HG02623 (cell line): ENCODE measurements around the gene ADCY6.
"Not testable (repeated sequence)": the region's sequence is repeated elsewhere in the genome, so short reads cannot be mapped to it uniquely, and the experiment has no call there.

Source experiments
- ATAC-seq: cut with Tn5 transposase; IDR thresholded peaks from one replicate; pipeline ENCODE4 v1.9.1; 2021; ENCODE audit warnings: moderate library complexity; ENCODE audit not compliant: unreplicated experiment

Gene ADCY6

DNA sequence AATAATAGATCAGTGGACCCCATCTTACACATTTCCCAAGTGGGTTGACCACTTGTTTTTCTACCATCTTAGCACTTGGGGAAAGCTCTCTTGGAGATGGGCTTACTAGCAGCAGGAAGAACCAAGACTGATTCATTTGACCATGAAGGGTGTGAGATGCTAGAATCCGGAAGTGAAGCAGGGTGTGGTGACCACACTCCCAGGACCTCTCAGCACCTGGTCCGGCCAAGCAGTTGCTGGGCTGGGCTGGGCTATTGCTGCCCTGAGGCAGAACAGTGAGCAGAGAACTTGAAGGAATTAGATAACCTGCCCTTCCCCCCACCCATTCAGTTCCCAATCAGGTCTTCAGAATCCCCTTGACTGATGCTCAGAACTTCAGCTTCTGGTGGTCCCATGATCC, 24.4 kb downstream of the ADCY6 start:
- ATAC-seq: no peak

- no peak for ATAC-seq
Observed at GRCh38 chr12:48758737-48759136, 30.2 kb downstream of the ADCY6 start.

- no peak for ATAC-seq
Observed at GRCh38 chr12:48758186-48758585, 30.7 kb downstream of the ADCY6 start.

GRCh38 chr12:48750769-48751356, 38.0 kb downstream of the ADCY6 start:
- ATAC-seq: no peak

DNA sequence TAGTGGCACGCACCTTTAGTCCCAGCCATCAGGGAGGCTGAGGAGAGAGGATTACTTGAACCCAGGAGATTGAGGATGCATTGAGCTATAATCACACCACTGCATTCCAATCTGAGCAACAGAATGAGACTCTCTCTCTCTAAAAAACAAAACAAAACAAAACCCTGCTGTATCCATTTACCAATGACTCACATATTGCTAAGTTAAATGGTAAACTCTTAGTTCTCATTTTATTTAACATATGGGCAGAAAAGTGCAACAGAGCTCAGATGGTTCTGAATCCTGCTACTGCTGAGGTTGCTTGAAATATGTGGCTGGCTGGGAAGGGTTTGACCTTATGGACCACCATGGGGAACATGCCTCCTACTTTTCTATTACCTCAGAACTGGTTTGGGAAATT, 38.7 kb downstream of the ADCY6 start:
- no peak for ATAC-seq

- ATAC-seq: no peak
Observed at GRCh38 chr12:48744251-48745008, 44.5 kb downstream of the ADCY6 start.

GRCh38 chr12:48739618-48740269, 49.1 kb downstream of the ADCY6 start:
- ATAC-seq: no peak

GRCh38 chr12:48736456-48736855, 52.4 kb downstream of the ADCY6 start:
- ATAC-seq: no peak

DNA sequence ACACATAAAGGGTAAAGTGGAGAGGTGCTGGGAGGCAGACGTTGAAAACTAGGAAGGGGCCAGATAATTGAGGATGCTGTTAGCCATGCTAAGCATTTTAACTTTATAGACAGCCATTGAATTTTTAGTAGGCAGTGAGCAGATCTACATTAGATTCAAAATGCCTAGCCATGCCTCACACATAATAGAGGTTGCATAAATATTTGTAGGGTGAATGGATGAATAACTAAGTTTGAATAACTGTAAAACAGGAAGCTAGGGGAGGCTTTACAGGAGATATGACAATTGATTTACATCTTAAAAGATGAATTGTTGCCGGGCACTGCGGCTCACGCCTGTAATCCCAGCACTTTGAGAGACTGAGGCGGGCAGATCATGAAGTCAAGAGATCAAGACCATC, 60.1 kb downstream of the ADCY6 start:
- no peak for ATAC-seq

- ATAC-seq: not testable (repeated sequence)
Observed at GRCh38 chr12:48720737-48721136, 68.2 kb downstream of the ADCY6 start.

DNA sequence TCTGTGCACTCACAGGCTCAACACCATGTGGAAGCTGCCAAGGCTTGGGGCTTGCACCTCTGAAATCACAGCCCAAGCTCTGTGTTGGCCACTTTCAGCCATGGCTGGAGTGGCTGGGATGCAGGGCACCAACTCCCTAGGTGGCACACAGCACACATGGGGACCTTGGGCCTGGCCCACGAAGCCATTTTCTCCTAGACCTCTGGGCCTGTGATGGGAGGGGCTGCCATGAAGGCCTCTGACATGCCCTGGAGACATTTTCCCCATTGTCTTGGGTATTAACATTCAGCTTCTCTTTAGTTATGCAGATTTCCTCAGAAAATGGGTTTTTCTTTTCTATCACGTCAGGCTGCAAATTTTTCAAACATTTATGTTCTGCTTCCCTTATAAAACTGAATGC, 68.7 kb downstream of the ADCY6 start:
- ATAC-seq: not testable (repeated sequence)

DNA sequence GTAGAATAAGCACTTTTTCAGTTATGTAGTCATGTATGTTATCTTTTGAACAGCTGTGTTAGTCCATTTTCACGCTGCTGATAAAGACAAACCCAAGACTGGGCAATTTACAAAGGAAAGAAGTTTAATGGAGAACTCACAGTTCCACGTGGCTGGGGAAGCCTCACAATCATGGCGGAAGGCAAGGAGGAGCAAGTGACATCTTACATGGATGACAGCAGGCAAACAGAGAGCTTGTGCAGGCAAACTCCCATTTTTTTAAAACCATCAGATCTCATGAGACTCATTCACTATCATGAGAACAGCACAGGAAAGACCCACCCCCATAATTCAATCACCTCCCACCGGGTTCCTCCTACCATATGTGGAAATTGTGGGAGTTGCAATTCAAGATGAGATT, 69.9 kb downstream of the ADCY6 start:
- ATAC-seq: not testable (repeated sequence)

DNA sequence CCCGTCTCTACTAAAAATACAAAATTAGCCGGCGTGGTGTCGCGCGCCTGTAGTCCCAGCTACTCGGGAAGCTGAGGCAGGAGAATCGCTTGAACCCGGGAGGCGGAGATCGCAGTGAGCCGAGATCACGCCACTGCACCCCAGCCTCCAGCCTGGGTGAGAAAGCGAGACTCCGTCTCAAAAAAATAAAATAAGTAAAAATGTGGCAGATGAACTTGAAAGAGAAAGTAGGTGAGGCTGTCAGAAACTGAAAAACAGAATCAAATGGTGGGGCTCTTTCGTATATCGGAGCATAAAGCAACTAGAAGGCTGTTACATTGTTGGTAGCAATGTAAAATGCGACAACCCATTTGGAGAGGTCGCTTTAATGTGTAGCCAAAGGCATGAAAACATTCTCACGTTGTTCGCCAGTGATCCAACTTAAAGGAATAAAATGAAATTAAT, 71.6 kb downstream of the ADCY6 start:
- no peak for ATAC-seq

- peak; percentile 94 for ATAC-seq
Observed at GRCh38 chr12:48716493-48717251, 72.2 kb downstream of the ADCY6 start, which contains the start of gene CCNT1. CCNT1 (minus strand) TSS chr12:48716707; CDS start chr12:48716675, 32 bp downstream.
